CD4-positive, alpha-beta T cell treated with Interleukin-6 at 100 ng/mL for 8 hours (primary cell): ENCODE results near the gene PAMR1.

Source experiments
- DNase-seq: peaks from one replicate; pipeline ENCODE4 v3.0.0-alpha.2; 2020; ENCODE audit warnings: mixed read lengths, low spot score

PAMR1 gene

DNA sequence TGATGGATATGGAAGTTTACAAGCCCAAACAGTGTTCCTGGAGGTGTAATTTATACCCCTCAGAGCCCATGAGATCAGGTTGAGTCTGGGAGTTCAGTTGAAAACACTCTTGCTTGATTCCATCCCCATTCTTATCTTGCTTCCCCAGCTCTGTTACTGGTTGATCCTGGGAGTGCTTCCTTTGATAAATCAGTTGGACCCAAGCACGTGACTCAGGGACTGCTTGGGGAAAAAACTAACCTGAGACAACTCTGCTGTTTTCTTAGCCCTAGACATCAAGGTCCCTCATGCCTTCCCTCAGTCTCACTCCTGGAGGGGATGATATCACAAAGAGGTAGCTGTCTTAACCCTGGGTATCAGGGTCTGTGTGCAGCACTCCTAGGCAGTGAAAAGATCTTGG lies 71.1 kb downstream of the PAMR1 start:
- no peak for DNase-seq

DNA sequence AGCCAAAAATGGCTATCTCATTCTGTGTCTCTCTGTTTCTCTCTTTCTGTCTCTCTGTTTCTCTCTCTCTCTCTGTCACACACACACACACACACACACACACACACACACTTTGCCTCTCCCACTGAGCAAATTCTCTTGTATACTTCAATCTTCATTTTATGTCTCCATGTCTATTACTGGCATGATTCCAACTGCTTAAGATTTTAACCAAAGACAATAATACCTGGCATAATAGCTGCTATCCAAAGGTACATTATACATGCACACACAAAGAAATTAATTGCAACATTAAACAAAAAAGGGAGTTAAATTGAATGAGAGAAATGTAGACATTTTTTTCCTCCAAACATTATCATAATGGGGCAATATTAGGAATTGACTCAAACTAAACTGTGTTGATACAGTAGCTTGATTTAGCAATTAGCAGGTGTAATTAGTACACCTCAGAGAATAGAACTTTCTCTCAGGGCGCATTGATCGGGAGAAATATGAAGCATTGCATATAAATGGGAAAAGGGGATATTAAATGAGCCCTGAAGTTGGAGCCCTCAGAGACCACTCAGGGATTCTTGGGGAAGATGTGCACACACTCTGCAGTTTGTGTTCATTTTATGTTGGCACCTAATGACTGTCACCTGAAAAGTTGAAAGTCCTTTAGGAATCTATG lies 88.7 kb downstream of the PAMR1 start:
- DNase-seq = no peak

DNA sequence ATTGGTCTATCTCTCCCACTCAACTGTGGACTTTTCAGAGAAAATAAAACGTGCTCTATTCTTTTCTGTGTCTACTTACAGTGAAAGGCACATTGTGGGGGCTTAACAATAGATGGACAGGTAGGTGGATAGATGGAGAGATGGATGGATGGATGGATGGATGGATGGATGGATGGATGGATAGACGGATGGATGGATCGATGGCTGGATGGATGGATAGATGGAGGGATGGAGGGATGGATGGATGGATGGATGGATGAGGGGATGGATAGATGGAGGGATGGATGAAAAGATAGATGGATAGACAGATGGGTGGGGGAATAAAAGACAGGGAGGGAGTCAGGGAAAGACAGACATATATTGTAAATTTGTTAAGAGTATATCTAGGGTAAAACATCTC lies 91.8 kb downstream of the PAMR1 start:
- DNase-seq = no peak

DNA sequence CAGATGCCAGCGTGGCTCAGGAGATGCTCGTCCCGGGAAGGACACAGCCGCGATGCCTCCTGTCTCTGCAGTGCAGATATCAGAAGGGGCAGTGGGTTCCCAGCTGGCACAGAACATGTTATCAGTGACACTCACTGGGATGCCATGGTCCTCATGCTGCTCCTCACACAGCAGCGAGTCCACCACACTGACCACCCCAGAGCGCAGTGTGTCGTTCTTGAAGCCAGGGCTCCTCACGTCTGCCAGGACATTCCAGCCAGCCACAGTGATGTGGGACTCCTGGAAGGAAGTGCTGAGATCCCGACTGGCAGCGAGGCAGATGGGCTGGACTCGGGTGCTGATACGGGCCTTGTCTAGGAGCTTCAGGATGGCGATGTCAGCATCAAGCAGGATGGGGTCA lies 93.0 kb downstream of the PAMR1 start:
- no peak for DNase-seq

DNA sequence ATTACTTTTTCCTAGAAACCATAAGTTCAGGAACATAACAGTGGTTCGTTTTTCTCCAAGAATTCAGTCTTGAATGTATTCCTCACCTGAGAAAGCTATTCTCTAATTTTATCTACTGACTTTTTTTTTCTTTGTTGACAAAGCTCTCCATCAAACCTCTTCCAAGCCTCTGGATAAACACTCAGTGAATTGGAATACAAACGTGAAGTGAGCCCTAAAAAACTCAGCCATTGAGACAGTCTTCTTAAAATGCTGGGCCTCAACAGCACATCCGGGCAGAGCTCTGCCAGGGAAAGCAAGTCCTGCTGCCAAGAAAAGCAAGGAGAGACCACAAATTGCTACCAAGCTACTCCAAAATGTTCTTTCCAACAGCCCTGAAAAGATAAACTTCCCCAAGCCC lies 98.3 kb downstream of the PAMR1 start:
- no peak for DNase-seq

GRCh38 chr11:35426351-35426750 lies 99.1 kb downstream of the PAMR1 start:
- no peak for DNase-seq

DNA sequence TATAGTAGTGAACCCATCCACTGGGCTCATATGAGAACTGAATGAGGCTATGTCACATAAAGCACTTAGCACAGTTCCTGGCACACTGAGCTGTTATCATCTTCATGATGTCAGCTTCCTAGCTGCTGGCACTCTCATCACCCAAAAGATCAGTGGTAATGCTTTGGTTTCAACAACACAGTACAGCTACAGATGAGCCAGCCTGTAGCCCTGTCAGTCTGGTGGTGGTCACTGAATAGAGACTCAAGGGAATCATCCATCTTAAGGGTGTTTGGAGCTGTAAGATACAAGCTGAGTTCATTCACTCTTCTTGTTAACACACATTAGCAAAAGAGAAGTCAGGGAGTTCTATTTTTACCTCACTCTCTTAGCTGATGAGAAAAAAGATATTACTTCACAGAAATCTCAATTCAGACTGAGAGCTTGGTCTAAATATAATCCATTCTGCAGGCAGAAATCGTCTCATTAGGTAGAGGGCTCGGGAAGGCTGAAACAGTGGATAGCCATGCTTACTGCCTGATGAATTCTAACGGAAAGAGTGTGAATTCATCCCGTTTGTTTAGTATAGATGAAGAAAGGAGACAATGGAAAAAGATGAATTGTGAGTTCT lies 99.7 kb downstream of the PAMR1 start:
- no peak for DNase-seq

DNA sequence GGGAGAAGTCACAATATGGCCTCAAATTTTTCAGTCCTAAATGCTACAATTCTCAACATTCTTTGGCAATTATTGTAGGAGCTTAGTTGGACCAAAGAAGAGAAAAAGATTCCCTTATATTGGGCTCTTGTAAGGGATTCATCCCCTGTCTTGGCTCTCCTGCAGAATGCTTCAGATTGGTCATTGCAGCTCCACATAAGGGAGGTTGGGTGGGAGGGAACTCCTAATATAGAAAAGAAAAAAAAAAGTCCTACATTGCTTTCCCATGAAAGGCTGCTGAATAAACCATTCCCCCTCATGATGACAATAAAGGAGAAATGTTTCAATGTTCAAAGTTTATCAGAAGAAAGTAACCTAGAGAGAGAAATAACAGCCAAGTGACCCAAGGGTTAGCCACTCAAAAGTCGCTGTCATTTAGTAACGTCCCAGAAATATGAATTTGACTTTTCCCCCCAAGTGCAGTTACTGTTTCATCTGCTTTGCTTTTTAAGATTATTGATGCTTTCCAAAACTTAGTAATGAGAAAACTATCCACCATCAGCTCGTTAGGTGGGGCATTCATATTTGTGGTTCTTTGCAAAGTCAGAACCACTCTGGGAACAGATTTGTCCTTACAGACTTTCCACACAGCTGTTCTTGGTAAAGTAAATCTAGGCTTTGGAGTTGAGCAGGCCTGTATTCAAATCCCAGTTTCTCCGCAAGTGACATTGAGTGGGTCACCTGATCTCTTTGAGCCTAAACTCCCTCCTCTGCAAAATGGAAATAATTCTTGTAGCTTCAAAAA lies 101.1 kb downstream of the PAMR1 start:
- no peak for DNase-seq

GRCh38 chr11:35420371-35420770 lies 105.0 kb downstream of the PAMR1 start:
- no peak for DNase-seq

DNA sequence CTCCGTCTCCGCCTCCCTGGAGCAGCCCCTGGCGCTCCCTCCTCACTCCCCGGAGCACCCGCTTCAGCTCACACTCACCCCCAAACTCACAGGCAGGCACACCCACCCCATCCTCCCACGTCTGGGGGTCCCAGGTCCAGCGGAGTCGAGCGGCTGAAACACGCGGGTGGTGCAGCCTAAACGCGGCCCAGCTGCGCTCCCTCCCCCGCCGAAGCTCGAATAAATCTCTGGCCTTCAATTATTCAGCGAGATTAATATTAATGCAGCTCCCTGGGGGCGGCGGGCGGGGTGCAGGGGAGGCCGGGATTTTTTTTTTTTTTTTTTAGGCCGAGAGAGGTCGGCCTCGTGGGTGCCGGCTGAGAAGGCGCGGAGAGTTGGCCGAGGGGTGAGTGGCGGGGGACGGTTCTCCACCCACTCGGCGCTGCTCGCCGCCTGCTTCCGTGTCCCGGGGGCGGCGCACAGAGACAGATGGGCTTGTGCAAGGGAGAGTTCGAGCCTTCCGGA lies 105.5 kb downstream of the PAMR1 start:
- no peak for DNase-seq

DNA sequence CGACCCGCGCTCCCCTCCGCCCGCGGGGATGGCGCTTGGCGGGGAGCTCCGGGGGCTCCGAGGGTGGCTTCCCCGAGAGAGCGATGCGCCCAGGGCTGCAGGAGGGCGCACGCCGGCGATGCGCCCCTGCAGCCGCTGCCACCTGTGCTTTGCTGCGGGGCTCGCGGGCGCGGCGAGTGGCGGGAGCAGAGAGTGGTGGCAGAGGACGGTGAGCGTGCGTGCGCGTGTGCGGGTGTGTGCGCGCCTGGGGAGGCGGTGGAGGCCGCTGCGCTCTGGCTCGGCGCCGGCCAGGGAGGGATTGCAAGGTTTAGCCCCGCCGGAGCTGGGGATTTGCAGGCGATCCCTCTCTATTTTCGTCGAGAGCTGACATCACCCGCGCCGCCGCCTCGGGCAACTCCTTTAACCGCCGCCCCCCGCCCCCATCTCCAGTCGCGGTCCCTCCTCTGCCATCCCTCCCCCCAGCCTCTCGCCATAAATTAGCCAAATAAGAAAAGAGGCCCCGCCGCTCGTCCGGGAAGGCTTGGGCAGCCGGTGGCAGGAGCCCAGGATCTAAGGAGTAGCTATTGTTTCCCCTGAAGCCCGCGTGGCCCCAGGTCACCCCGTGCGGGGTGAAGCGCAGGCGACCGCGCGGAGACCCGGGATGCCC lies 106.1 kb downstream of the PAMR1 start, which contains the start of gene SLC1A2:
Gene SLC1A2 (minus strand): TSS at position 375 of the 646 bp plus-strand sequence. CDS start 592 bp downstream, outside the sequence.
- DNase-seq = no peak

GRCh38 chr11:35418282-35419183 lies 106.9 kb downstream of the PAMR1 start:
- DNase-seq = no peak

DNA sequence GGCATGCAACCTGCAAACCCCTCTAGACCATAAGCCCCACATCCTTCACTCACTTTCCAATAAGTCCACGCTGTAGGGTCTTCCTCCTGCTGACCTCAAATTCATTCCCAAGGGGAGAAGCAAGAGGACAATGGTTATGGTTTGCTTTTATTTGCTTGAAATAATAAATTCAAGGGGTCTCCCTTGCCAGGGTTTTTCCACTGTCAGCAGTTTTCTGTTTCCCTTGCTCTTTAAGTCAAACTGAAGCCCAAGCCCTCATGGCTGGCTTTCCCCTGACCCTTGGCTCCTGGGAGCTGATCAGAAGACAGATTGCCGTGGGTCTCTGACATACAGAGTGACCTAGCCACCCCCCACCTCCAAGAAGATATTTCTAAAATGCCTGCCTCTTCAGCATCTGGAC lies 109.9 kb downstream of the PAMR1 start:
- DNase-seq = no peak

GRCh38 chr11:35414776-35415175 lies 110.6 kb downstream of the PAMR1 start:
- no peak for DNase-seq

GRCh38 chr11:35414311-35414710 lies 111.1 kb downstream of the PAMR1 start:
- no peak for DNase-seq

- no peak for DNase-seq
Measured at GRCh38 chr11:35413598-35413997, 111.8 kb downstream of the PAMR1 start.

DNA sequence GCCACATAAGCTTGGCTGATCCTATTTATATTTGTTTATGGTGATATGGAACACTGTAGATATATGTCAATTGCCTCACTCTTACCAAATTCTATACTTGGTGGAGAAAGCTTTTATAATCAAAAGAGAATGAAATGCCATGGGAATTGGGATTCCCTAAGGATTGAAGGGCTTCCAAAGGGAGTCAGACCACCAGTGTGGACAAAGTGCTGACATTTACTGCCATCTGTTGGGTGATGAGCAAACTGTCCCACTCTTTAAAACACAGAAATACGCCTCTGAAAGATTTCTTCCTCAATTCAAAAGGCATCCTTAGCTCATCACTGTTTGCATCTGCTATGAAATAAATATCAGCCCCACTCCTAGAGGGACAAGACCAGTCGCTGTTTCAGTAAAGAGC lies 113.1 kb downstream of the PAMR1 start:
- no peak for DNase-seq

DNA sequence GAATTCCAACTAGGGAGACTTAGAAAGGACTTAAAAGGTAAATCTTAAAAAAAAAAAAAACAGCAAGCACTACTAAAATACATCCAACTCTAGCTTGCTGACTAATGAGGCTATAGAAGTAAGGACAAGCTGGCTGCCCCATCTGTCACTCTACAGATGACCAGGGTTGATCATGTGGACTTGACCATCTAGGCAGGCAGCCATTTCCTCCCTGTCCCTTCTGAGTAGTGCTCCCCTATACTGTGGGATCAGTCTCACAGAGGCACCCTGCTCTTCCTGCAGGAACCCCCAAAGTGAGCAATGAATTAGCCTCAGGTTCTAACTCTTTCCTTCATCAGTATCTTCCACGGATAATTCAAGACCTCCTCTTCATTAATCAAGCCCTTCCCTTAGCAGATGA lies 118.4 kb downstream of the PAMR1 start:
- no peak for DNase-seq

DNA sequence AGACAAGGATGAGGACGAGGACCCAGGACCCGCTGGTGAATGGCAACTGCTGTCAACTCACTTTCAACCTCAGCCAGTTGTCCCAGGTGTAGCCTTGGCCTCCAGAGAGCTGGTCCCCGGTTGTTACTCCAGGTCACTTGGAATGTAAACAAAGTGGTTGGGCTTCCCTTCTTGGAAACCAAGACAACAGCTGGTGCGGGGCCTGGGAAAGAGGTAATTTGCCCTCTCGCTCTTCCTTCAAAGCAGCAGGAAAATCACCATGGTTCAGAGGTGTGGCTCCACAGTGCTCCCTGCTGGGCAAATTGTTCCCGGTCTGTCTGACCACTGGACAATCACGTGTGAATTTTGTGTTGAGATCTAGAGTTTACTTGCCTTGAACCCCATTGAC lies 121.0 kb downstream of the PAMR1 start:
- no peak for DNase-seq

GRCh38 chr11:35403765-35404387 lies 121.5 kb downstream of the PAMR1 start:
- no peak for DNase-seq
